Colonic mucosa (tissue), 4 donors: ENCODE results near the gene ZNF674. TPM values are rescaled to one million over a fixed set of nuclear protein-coding genes. Genes with fewer than 3 reads are reported as not detected.
"Not testable (repeated sequence)": the region's sequence is repeated elsewhere in the genome, so short reads cannot be mapped to it uniquely, and the experiment has no call there.

Experiments used
- DNase-seq: peaks from one replicate; pipeline ENCODE4 v3.0.0-alpha.2; 2020
- H3K27ac ChIP-seq: fragments of 200-600 bp; one replicate; pipeline ENCODE4 v1.8.0; 2021
- H3K27me3 ChIP-seq: fragments of 200-600 bp; one replicate; pipeline ENCODE4 v1.8.0; 2021
- H3K36me3 ChIP-seq: fragments of 200-600 bp; one replicate; pipeline ENCODE4 v1.8.0; 2021
- H3K4me1 ChIP-seq: fragments of 200-600 bp; one replicate; pipeline ENCODE4 v1.8.0; 2021; ENCODE audit warnings: mild to moderate bottlenecking
- H3K4me3 ChIP-seq: fragments of 200-600 bp; one replicate; pipeline ENCODE4 v1.8.0; 2021
- H3K9ac ChIP-seq, 2 donors: one replicate each; pipeline ENCODE4 v1.7.0; 2013; ENCODE audit warnings: control low read depth in 2 of 2, low read depth in 2 of 2, low read length in 2 of 2
- H3K9me3 ChIP-seq: fragments of 200-600 bp; one replicate; pipeline ENCODE4 v1.8.0; 2021
- intact Hi-C: fragments of 100-400 bp; cut with DNase I; formaldehyde crosslinking; loops from one replicate; pipeline ENCODE4 v1.14.1; 2022
- total RNA-seq, 2 donors: library from RNA; stranded (reverse); fragmentation: NEBNext Ultra II Directional in 1 of 2; extraction: Animal tissue kit (Norgen Biotek cat#: 25700) in 1 of 2; gene quantifications; one replicate each; pipeline ENCODE4 v1.2.1, GENCODE V29; 2021
- TF ChIP-seq, protein P1 (sequence below): fragments of 200-600 bp; IDR thresholded peaks from one replicate; pipeline ENCODE4 v1.8.0; 2022; ENCODE audit warnings: antibody characterized with exemption, mild to moderate bottlenecking
- donor health status: healthy.
- donor health status: DM: no; HTN: no; CAD: no.
- donor health status: DM: no; HTN: no; CAD: no.

Gene ZNF674
- total RNA-seq, 2 donors from 2014 or later, result 3.6 to 4.0 TPM

DNA sequence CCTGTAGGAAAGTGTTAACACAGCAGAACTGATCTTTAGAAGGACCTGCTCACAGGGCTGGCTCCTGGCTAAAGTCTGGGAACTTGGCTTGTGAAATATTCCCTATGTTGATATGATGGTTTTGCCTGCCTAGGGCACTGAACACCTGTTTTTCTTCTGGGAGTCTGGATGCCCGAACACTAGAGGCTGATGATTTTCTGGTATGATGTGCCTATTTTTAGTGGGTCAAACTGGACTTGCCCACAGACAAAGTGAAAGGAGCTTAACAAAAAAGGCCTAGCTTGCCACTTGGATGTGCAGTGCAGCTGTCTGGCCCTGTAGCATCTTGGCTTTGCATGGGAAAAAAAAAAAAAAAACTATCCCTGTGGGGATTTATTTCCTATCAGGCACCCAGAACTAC lies 39.1 kb downstream of the ZNF674 start:
- Histone ChIP-seq H3K9ac (no peak overlapping the region), H3K4me3 (no peak overlapping the region), H3K27ac (no peak overlapping the region), H3K9me3 (no peaks in the 10 kb centered on the region), H3K36me3 (no peaks in the 10 kb centered on the region), H3K27me3 (no peaks in the 10 kb centered on the region), H3K4me1 (no peaks in the 10 kb centered on the region)
- no peak for DNase-seq
- intact Hi-C loops, result no loop called here
- TF ChIP-seq, protein P1, sequence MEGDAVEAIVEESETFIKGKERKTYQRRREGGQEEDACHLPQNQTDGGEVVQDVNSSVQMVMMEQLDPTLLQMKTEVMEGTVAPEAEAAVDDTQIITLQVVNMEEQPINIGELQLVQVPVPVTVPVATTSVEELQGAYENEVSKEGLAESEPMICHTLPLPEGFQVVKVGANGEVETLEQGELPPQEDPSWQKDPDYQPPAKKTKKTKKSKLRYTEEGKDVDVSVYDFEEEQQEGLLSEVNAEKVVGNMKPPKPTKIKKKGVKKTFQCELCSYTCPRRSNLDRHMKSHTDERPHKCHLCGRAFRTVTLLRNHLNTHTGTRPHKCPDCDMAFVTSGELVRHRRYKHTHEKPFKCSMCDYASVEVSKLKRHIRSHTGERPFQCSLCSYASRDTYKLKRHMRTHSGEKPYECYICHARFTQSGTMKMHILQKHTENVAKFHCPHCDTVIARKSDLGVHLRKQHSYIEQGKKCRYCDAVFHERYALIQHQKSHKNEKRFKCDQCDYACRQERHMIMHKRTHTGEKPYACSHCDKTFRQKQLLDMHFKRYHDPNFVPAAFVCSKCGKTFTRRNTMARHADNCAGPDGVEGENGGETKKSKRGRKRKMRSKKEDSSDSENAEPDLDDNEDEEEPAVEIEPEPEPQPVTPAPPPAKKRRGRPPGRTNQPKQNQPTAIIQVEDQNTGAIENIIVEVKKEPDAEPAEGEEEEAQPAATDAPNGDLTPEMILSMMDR, result no peak

DNA sequence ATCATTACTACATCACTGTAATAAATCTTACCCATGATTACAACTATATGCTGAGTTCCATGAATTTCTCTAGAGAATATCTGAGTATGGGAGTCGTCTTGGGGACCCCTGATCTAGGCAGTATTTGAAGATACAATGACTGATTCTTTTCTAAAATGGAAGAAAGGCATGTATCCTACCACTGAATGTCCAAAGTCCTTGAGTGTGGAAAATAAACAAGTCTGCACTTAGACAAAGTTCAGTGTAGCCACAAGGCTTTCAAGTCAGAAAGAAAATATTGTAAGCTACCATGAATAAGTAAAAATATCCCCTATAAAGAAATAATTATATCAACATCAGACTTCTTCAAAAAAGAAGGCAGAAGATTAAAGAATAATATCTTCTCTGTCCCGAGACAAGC lies 42.4 kb downstream of the ZNF674 start:
- H3K9me3 ChIP-seq, result no peaks in the 10 kb centered on the region

DNA sequence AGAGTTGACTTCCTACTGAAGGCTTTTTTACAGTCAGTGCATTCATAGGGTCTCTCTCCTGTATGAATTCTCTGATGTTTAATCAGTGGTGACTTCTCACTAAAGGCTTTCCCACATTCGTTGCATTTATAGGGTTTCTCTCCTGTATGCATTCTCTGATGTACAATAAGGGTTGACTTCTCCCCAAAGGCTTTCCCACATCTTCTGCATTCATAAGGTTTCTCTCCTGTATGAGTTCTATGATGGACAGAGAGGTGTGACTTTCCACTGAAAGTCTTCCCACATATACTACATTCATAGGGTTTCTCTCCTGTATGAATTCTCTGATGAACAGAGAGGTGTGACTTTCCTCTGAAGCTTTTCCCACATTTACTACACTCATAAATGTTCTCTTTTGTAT lies 45.2 kb downstream of the ZNF674 start:
- Histone ChIP-seq H3K4me1 (no peaks in the 10 kb centered on the region), H3K4me3 (no peak overlapping the region), H3K36me3 (no peaks in the 10 kb centered on the region), H3K9me3 (no peaks in the 10 kb centered on the region), H3K27me3 (no peaks in the 10 kb centered on the region), H3K27ac (no peak overlapping the region), H3K9ac (no peak overlapping the region)
- TF ChIP-seq, protein P1, result no peak
- intact Hi-C loops, result no loop called here
- DNase-seq, result no peak

More for the DNA sequence above, 42.4 kb downstream of the ZNF674 start:
- DNase-seq, result no peak
- Histone ChIP-seq H3K27ac (no peak overlapping the region), H3K36me3 (no peaks in the 10 kb centered on the region), H3K4me3 (no peak overlapping the region), H3K27me3 (no peaks in the 10 kb centered on the region), H3K4me1 (no peaks in the 10 kb centered on the region), H3K9ac (no peak overlapping the region)
- intact Hi-C loops, result no loop called here
- TF ChIP-seq, protein P1, result no peak

DNA sequence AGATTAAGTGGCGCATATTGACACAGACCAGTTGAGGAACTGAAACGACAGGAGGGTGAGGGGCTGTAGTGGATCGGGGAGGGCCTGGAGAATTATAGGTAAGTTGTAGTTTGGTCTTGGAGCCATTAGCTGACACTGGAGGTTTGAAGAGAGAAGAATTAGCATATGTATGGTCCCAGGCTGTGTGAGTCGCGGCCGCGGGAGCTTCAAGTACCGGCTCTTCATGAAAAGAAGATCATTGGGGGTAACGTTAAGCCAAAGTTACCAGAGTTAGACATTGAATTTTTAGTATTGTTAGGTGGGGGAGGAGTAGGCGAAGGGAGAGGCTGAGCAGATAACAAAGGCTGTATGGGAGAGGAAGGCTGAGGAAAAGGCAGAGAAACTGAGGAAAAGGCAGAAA lies 56.5 kb downstream of the ZNF674 start:
- Histone ChIP-seq H3K27me3 (no peaks in the 10 kb centered on the region), H3K4me1 (no peaks in the 10 kb centered on the region), H3K4me3 (no peak overlapping the region), H3K27ac (no peak overlapping the region), H3K36me3 (no peaks in the 10 kb centered on the region), H3K9me3 (no peaks in the 10 kb centered on the region), H3K9ac (no peak overlapping the region)
- DNase-seq, result no peak
- TF ChIP-seq, protein P1, result no peak
- intact Hi-C loops, result no loop called here

DNA sequence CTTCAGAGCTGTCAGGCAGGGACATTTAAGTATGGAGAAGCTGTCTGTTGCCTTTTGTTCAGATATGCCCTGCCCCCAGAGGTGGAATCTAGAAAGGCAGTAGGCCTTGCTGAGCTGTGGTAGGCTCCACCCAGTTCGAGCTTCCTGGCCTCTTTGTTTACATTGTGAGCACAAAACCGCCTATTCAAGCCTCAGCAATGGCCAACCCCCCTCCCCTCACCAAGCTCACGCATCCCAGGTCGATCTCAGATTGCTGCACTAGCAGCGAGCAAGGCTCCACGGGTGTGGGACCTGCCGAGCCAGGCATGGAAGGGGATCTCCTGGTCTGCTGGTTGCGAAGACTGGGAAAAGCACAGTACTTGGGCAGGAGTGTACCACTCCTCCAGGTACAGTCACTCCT lies 59.3 kb downstream of the ZNF674 start:
- TF ChIP-seq, protein P1, result no peak
- Histone ChIP-seq H3K4me1 (no peaks in the 10 kb centered on the region), H3K27ac (no peak overlapping the region), H3K9me3 (no peaks in the 10 kb centered on the region), H3K36me3 (no peaks in the 10 kb centered on the region), H3K9ac (no peak overlapping the region), H3K27me3 (no peaks in the 10 kb centered on the region), H3K4me3 (no peak overlapping the region)
- no peak for DNase-seq
- intact Hi-C loops, result no loop called here

DNA sequence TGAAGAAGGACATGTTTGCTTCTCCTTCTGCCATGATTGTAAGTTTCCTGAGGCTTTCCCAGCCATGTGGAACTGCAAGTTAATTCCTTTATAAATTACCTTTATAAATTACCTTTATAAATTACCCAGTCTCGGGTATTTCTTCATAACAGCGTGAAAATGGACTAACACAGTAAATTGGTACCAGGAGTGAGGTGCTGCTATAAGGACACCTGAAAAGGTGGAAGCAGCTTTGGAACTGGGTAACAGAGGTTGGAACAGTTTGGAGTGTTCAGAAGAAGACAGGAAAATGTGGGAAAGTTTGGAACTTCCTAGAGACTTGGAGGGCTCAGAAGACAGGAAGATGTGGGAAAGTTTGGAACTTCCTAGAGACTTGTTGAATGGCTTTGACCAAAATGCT lies 66.6 kb downstream of the ZNF674 start:
- intact Hi-C loops, H3K36me3 ChIP-seq, DNase-seq, H3K27ac ChIP-seq, H3K4me3 ChIP-seq, H3K9me3 ChIP-seq, H3K9ac ChIP-seq, H3K27me3 ChIP-seq, H3K4me1 ChIP-seq: not testable (repeated sequence)
